Neuron (in vitro differentiated cells): ENCODE data around the gene EIF1AY.
"Not testable (repeated sequence)": the region's sequence is repeated elsewhere in the genome, so short reads cannot be mapped to it uniquely, and the experiment has no call there.

Source experiments
- H2AFZ ChIP-seq: one replicate; pipeline ENCODE4 v1.6.1; 2013; ENCODE audit warnings: low read depth, mild to moderate bottlenecking, inconsistent platforms, low read length, moderate library complexity
- H3K27me3 ChIP-seq: one replicate; pipeline ENCODE4 v1.6.1; 2013; ENCODE audit warnings: low read length; ENCODE audit not compliant: insufficient read depth
- H3K36me3 ChIP-seq: one replicate; pipeline ENCODE4 v1.6.1; 2013; ENCODE audit warnings: low read length; ENCODE audit not compliant: insufficient read depth
- H3K4me1 ChIP-seq: one replicate; pipeline ENCODE4 v1.6.1; 2013; ENCODE audit warnings: low read length; ENCODE audit not compliant: insufficient read depth
- H3K4me3 ChIP-seq: 2 replicates; pipeline ENCODE4 v1.5.1; 2013; ENCODE audit warnings: mild to moderate bottlenecking, low read length, moderate library complexity
- H3K9me3 ChIP-seq: one replicate; pipeline ENCODE4 v1.6.1; 2013; ENCODE audit warnings: low read length

The EIF1AY gene

DNA sequence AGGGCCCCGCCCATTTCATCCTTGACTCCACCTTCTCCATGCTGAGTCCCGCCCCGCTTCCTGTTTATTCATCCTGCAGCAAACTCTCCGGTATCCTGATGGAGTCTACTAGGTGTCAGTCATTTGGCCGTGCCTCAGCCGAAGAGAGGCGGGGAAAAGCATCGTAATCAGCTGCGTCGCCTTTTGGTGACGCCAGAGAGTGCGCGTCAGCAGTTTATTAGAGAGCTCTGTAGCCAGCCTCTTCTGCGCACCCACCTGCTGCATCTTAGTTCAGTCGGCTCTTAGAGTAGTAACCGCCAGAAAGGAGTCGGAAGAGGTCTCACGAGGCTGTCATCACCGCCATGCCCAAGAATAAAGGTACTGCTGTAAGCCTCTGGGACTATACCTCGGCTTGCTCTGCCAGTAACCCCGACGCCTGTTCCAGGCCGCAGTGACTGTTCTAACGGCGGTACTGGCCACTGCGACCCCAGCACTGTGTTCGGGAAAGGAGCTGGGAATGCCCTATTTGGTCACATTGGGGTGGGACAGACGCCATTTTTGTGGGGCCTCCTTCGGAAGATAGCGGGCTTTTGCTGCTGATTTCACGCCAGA, at the start of gene EIF1AY:
TSS of gene EIF1AY (plus strand) at position 246 of the 591 bp plus-strand sequence. CDS start at position 342, 96 bp downstream.
- Histone ChIP-seq H3K36me3 (no peaks in the 10 kb centered on the region), H3K4me1 (no peaks in the 10 kb centered on the region), H3K9me3 (no peaks in the 10 kb centered on the region), H3K4me3 (no peak within 1 kb of the TSS), H2AFZ (no peak within 1 kb of the TSS), H3K27me3 (no peaks in the 10 kb centered on the region)

DNA sequence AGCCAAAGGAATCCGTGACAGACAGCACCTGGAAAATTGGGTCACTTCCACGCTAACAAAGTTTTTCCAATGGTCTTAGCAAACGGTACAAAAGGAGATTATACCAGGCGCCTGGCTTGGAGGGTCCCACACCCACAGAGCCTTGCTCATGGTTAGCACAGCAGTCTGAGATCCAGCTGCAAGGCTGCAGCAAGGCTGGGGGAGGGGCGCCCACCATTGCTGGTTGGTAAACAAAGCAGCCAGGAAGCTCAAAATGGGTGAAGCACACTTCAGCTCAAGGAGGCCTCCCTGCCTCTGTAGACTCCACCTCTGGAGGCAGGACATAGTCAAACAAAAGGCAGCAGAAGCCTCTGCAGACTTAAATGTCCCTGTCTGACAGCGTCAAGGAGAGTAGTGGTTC, 47.1 kb upstream of the EIF1AY start:
- Histone ChIP-seq H3K27me3 (no peaks in the 10 kb centered on the region), H2AFZ (no peak overlapping the region), H3K4me3 (no peak overlapping the region), H3K36me3 (no peaks in the 10 kb centered on the region), H3K9me3 (no peaks in the 10 kb centered on the region), H3K4me1 (no peaks in the 10 kb centered on the region)

GRCh38 chrY:20538186-20538585, 37.4 kb upstream of the EIF1AY start:
- H3K27me3 ChIP-seq: no peaks in the 10 kb centered on the region
- no peak overlapping the region for H3K4me3 ChIP-seq

DNA sequence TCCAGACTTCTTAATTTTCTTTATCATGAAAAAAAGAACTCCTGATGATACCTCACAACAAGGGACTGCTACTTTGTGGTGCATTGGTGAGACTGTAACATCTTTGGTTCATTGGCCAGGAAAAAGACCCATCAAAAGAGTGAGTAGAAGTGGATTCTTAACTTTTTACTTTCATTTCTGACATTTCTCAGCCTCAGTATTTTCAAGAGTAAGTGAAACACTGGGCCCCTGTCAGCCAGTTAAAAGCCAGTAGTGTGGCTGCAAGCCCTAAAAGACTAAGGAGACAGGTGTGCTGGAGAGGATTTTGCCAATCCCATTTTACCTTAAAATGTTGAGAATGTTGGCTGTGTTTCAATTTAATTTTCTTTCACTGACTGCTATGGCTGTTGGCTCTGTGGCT, 36.6 kb upstream of the EIF1AY start:
- Histone ChIP-seq H3K9me3 (no peaks in the 10 kb centered on the region), H2AFZ (no peak overlapping the region), H3K4me3 (no peak overlapping the region), H3K4me1 (no peaks in the 10 kb centered on the region), H3K36me3 (no peaks in the 10 kb centered on the region), H3K27me3 (no peaks in the 10 kb centered on the region)

More at GRCh38 chrY:20538186-20538585, 37.4 kb upstream of the EIF1AY start:
- Histone ChIP-seq H3K36me3 (no peaks in the 10 kb centered on the region), H3K4me1 (no peaks in the 10 kb centered on the region), H2AFZ (no peak overlapping the region), H3K9me3 (no peaks in the 10 kb centered on the region)

- H2AFZ ChIP-seq: no peak overlapping the region
- H3K27me3 ChIP-seq: no peaks in the 10 kb centered on the region
- no peaks in the 10 kb centered on the region for H3K36me3 ChIP-seq
- H3K4me3 ChIP-seq: no peak overlapping the region
- H3K4me1 ChIP-seq: no peaks in the 10 kb centered on the region
- no peaks in the 10 kb centered on the region for H3K9me3 ChIP-seq
These were observed 31.1 kb upstream of the EIF1AY start for GRCh38 chrY:20544451-20544960.

DNA sequence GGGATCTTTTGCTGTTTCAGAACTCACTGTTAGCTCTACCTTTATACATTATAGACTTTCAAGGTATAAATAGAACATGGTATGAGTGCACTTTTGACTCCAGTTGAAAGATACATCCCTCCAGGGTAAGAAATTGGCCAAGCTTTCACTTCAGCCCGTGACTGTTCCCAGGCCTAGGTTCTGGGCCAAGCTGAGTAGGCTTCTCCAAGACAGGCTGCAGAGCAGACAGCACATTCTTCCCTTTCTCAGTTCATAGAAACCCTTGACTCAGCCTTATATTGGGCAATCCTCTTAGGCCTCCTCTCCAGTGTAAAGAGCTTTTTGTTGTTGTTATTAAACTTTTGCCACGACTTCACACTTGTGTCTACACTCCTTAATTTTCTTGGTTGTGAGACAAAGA, 29.5 kb upstream of the EIF1AY start:
- H3K4me3 ChIP-seq: no peak overlapping the region
- no peaks in the 10 kb centered on the region for H3K9me3 ChIP-seq
- H3K36me3 ChIP-seq: no peaks in the 10 kb centered on the region
- no peaks in the 10 kb centered on the region for H3K4me1 ChIP-seq
- H2AFZ ChIP-seq: no peak overlapping the region
- H3K27me3 ChIP-seq: no peaks in the 10 kb centered on the region

- no peaks in the 10 kb centered on the region for H3K9me3 ChIP-seq
- H3K4me3 ChIP-seq: no peak overlapping the region
- no peak overlapping the region for H2AFZ ChIP-seq
- no peaks in the 10 kb centered on the region for H3K27me3 ChIP-seq
- no peaks in the 10 kb centered on the region for H3K4me1 ChIP-seq
- H3K36me3 ChIP-seq: no peaks in the 10 kb centered on the region
These were observed 26.3 kb upstream of the EIF1AY start for GRCh38 chrY:20549289-20549688.

DNA sequence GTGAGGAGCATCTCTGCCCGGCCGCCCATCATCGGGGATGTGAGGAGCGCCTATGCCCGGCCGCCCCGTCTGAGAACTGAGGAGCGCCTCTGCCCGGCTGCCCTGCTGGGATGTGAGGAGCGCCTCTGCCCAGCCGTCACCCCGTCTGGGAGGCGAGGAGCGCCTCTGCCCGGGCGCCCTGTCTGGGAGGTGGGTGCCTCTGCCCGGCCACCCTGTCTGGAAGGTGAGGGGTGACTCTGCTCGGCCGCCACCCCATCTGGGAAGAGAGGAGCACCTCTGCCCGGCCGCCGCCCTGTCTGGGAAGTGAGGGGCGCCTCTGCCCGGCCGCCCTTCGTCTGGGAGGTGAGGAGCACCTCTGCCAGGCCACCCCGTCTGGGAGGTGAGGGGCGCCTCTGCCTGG, 23.7 kb upstream of the EIF1AY start:
- no peaks in the 10 kb centered on the region for H3K4me1 ChIP-seq
- H2AFZ ChIP-seq: no peak overlapping the region
- no peak overlapping the region for H3K4me3 ChIP-seq
- H3K27me3 ChIP-seq: no peaks in the 10 kb centered on the region
- no peaks in the 10 kb centered on the region for H3K9me3 ChIP-seq
- no peaks in the 10 kb centered on the region for H3K36me3 ChIP-seq

DNA sequence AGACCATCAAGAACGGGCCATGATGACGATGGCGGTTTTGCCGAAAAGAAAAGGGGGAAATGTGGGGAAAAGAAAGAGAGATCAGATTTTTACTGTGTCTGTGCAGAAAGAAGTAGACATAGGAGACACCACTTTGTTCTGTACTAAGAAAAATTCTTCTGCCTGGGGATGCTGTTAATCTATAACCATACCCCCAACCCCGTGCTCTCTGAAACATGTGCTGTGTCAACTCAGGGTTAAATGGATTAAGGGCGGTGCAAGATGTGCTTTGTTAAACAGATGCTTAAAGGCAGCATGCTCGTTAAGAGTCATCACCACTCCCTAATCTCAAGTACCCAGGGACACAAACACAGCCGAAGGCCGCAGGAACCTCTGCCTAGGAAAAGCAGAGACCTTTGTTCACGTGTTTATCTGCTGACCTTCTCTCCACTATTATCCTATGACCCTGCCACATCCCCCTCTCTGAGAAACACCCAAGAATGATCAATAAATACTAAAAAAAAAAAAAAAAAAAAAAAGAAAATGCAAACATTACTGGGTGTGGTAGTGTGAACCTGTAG, 22.7 kb upstream of the EIF1AY start:
- not testable (repeated sequence) for H3K4me1 ChIP-seq, H2AFZ ChIP-seq, H3K36me3 ChIP-seq, H3K27me3 ChIP-seq, H3K9me3 ChIP-seq, H3K4me3 ChIP-seq

- Histone ChIP-seq H3K27me3 (no peaks in the 10 kb centered on the region), H3K4me3 (no peak overlapping the region), H2AFZ (no peak overlapping the region), H3K36me3 (no peaks in the 10 kb centered on the region), H3K9me3 (no peaks in the 10 kb centered on the region), H3K4me1 (no peaks in the 10 kb centered on the region)
These were observed 19.8 kb upstream of the EIF1AY start for GRCh38 chrY:20555820-20556219.

DNA sequence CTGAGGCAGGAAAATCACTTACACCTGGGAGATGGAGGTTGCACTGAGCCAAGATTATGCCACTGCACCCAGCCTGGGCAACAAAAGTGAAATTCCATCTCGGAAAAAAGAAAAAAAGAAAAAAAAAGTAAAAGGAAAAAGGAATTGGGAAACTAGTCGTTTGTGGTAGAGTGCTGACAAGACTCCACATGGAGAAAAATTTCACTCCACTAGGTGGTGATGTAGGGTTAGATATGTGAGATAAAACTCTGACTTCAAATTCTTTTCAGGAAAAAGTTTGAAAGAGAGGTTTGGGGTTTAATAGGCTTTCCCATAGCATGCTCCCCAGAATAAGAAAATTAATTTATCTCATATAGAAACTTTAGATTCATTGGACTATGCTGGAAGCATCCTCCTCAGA, 16.9 kb upstream of the EIF1AY start:
- H3K9me3 ChIP-seq: no peaks in the 10 kb centered on the region
- H3K4me1 ChIP-seq: no peaks in the 10 kb centered on the region
- H3K27me3 ChIP-seq: no peaks in the 10 kb centered on the region
- no peak overlapping the region for H3K4me3 ChIP-seq
- no peaks in the 10 kb centered on the region for H3K36me3 ChIP-seq
- no peak overlapping the region for H2AFZ ChIP-seq

DNA sequence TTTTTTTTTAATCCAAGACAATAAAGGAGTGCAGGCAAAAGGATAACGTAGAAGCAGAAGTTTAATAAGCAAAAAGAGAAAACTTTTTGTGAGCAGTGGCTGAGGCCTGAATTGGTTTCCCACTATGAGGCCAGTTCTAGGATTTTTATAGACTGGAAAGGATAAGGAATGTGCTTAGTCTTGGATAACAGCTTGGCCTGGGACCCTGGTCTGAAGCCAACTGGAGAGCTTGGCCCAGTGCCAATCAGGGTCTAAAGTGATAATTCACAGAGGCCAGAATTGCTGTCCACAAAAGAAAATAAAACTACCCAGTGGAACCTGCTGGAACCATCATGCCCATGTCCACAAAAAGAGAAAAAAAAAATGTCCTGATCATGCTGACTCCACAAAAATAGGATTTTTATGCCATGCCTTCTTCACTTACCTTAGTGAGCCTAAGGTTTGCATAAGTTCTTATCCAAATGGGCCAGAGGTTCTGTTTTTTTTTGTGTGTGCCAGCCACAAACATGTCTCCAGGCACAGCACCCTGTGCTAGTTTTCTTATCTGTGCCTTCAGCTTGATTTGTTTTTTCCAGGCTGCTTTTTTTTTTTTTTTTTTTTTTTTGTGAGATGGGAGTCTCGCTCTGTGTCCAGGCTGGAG, 15.6 kb upstream of the EIF1AY start:
- no peaks in the 10 kb centered on the region for H3K36me3 ChIP-seq
- H3K9me3 ChIP-seq: no peaks in the 10 kb centered on the region
- no peak overlapping the region for H2AFZ ChIP-seq
- no peak overlapping the region for H3K4me3 ChIP-seq
- no peaks in the 10 kb centered on the region for H3K27me3 ChIP-seq
- H3K4me1 ChIP-seq: no peaks in the 10 kb centered on the region

DNA sequence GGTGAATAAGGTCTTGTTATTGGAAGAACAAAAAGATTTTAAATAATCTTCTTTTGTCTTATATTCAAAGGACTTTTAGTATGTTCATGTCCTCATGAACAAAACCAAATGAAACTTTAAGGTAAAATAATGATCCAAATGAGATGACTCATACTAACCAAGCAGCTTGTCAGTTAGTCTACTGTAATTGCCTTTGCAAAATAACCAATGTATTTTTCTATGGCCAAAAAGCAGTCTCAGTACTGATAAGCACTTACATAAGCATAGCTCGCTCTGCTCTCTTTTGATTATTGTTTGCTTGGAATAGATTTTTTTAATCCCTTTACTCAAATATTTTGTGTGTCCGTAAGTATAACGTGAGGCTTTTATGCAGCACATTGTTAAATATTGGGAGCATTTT, 4.3 kb upstream of the EIF1AY start:
- Histone ChIP-seq H3K4me1 (no peaks in the 10 kb centered on the region), H3K36me3 (no peaks in the 10 kb centered on the region), H2AFZ (no peak overlapping the region), H3K4me3 (no peak overlapping the region), H3K27me3 (no peaks in the 10 kb centered on the region), H3K9me3 (no peaks in the 10 kb centered on the region)
